Neural cell (in vitro differentiated cells): Measurements from ENCODE around the gene MAML2. TPM values are rescaled to one million over a fixed set of nuclear protein-coding genes. Genes with fewer than 3 reads are reported as not detected.

Source experiments
- H2AFZ ChIP-seq: fragments of 200-600, 300-800 bp; sonication (generic), shearing (Covaris generic); 2 replicates; pipeline ENCODE4 v1.6.0; 2014; ENCODE audit warnings: low read depth, mild to moderate bottlenecking, antibody characterized with exemption, low read length, moderate library complexity
- H3F3A ChIP-seq: fragments of 200-600 bp; shearing (Covaris generic); 2 replicates; pipeline ENCODE4 v1.6.1; 2016; ENCODE audit warnings: mild to moderate bottlenecking, moderate library complexity, mixed read lengths, antibody characterized with exemption, low read length; ENCODE audit not compliant: insufficient read depth, poor library complexity, severe bottlenecking
- H3K27ac ChIP-seq: fragments of 200-600, 300-800 bp; sonication (generic), shearing (Covaris generic); 2 replicates; pipeline ENCODE4 v1.5.1; 2014; ENCODE audit warnings: mild to moderate bottlenecking, low read length, moderate library complexity
- H3K27me3 ChIP-seq: fragments of 300-800, 200-600 bp; sonication (generic), shearing (Covaris generic); 2 replicates; pipeline ENCODE4 v1.6.0; 2014; ENCODE audit warnings: mild to moderate bottlenecking, low read depth, low read length, moderate library complexity; ENCODE audit not compliant: insufficient read depth
- H3K36me3 ChIP-seq: fragments of 300-800, 200-600 bp; sonication (generic), shearing (Covaris generic); 2 replicates; pipeline ENCODE4 v1.5.1; 2014; ENCODE audit warnings: mild to moderate bottlenecking, antibody characterized with exemption, low read length, moderate library complexity; ENCODE audit not compliant: insufficient read depth
- H3K4me2 ChIP-seq: fragments of 300-800, 200-600 bp; sonication (generic), shearing (Covaris generic); 2 replicates; pipeline ENCODE4 v1.6.0; 2014; ENCODE audit warnings: mild to moderate bottlenecking, low read length
- H3K4me3 ChIP-seq: fragments of 300-800, 200-600 bp; sonication (generic), shearing (Covaris generic); 2 replicates; pipeline ENCODE4 v1.5.1; 2014; ENCODE audit warnings: mild to moderate bottlenecking, low read length, moderate library complexity
- H3K79me2 ChIP-seq: fragments of 200-600 bp; shearing (Covaris generic); replicated peaks from 2 replicates; pipeline ENCODE4 v1.6.0; 2014; ENCODE audit warnings: mild to moderate bottlenecking, low read length, moderate library complexity; ENCODE audit not compliant: insufficient read depth
- H3K9ac ChIP-seq: fragments of 300-800, 200-600 bp; sonication (generic), shearing (Covaris generic); 2 replicates; pipeline ENCODE4 v1.6.1; 2016; ENCODE audit warnings: mild to moderate bottlenecking, low read length, mixed read lengths
- H3K9me2 ChIP-seq: fragments of 200-600 bp; shearing (Covaris generic); 2 replicates; pipeline ENCODE4 v1.6.1; 2016; ENCODE audit warnings: mild to moderate bottlenecking, low read length, mixed read lengths; ENCODE audit not compliant: insufficient read depth
- H3K9me3 ChIP-seq: fragments of 200-600, 300-800 bp; sonication (generic), shearing (Covaris generic); 2 replicates; pipeline ENCODE4 v1.6.1; 2016; ENCODE audit warnings: mild to moderate bottlenecking, mixed run types, low read length, moderate library complexity, mixed read lengths
- H4K20me1 ChIP-seq: fragments of 200-600 bp; shearing (Covaris generic); 2 replicates; pipeline ENCODE4 v1.6.1; 2016; ENCODE audit warnings: mild to moderate bottlenecking, mixed run types; ENCODE audit not compliant: insufficient read depth
- CTCF ChIP-seq: fragments of 450-650 bp; IDR thresholded peaks from 2 replicates; pipeline ENCODE4 v1.5.1; 2014; ENCODE audit warnings: antibody characterized with exemption, mild to moderate bottlenecking, moderate library complexity; ENCODE audit not compliant: poor library complexity, severe bottlenecking
- EP300 ChIP-seq: fragments of 450-650 bp; conservative IDR thresholded peaks from 2 replicates; pipeline ENCODE4 v1.6.1; 2014; ENCODE audit warnings: antibody characterized with exemption, mild to moderate bottlenecking, moderate library complexity; ENCODE audit not compliant: poor library complexity, severe bottlenecking
- EZH2 ChIP-seq: fragments of 200-600, 300-800 bp; shearing (Covaris generic), sonication (generic); IDR thresholded peaks from 2 replicates; pipeline ENCODE4 v1.6.1; 2014; ENCODE audit warnings: antibody characterized with exemption, low read length, borderline replicate concordance, mild to moderate bottlenecking; ENCODE audit not compliant: insufficient read depth, poor library complexity, severe bottlenecking
- MXI1 ChIP-seq: fragments of 450-650 bp; conservative IDR thresholded peaks from 2 replicates; pipeline ENCODE4 v1.6.1; 2014; ENCODE audit warnings: antibody characterized with exemption, mild to moderate bottlenecking; ENCODE audit not compliant: poor library complexity, severe bottlenecking
- POLR2AphosphoS5 ChIP-seq: IDR thresholded peaks from 2 replicates; pipeline ENCODE4 v1.6.1; 2012
- RAD21 ChIP-seq: fragments of 450-650 bp; conservative IDR thresholded peaks from 2 replicates; pipeline ENCODE4 v1.6.1; 2014; ENCODE audit warnings: antibody characterized with exemption, mild to moderate bottlenecking, moderate library complexity
- REST ChIP-seq: IDR thresholded peaks from 2 replicates; pipeline ENCODE4 v1.6.1; 2012; ENCODE audit warnings: borderline replicate concordance
- SMC3 ChIP-seq: fragments of 450-650 bp; conservative IDR thresholded peaks from 2 replicates; pipeline ENCODE4 v1.6.1; 2014; ENCODE audit warnings: antibody characterized with exemption, mild to moderate bottlenecking, moderate library complexity; ENCODE audit not compliant: poor library complexity
- TAF1 ChIP-seq: IDR thresholded peaks from 2 replicates; pipeline ENCODE4 v1.6.1; 2012; ENCODE audit warnings: low read depth
- polyA plus RNA-seq: library from polyadenylated mRNA; depleted of rRNA; stranded (reverse); fragments of >200 nt; gene quantifications from 2 replicates; pipeline ENCODE4 v1.2.3, GENCODE V29; 2014

Gene MAML2
- polyA plus RNA-seq, 1 donor from 2014 or later: 3.6 TPM

DNA sequence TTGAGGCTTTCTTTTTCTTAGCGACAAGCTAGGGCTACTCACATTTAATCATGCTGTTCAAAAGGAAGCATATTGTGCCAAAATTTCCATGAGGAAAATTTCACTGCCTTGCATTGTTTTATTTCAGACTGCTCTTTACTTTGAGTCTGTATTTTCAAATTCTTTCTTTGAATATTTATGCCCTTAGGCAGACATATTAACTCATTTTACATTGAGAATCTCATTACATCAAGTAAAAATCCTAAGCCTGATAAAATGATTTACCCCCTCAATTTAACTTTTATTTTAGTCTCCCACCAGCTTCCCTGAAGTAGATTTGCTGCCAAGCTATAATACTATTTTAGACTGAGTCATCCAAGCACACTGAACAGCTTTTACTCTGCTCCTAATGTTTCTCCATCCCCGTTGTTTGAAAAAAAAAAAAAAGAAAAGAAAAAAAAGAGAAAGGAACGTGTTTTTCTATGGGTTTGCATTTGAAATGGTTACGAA is 229.8 kb downstream of the MAML2 start:
- H3K4me2 ChIP-seq: no peak overlapping the region

DNA sequence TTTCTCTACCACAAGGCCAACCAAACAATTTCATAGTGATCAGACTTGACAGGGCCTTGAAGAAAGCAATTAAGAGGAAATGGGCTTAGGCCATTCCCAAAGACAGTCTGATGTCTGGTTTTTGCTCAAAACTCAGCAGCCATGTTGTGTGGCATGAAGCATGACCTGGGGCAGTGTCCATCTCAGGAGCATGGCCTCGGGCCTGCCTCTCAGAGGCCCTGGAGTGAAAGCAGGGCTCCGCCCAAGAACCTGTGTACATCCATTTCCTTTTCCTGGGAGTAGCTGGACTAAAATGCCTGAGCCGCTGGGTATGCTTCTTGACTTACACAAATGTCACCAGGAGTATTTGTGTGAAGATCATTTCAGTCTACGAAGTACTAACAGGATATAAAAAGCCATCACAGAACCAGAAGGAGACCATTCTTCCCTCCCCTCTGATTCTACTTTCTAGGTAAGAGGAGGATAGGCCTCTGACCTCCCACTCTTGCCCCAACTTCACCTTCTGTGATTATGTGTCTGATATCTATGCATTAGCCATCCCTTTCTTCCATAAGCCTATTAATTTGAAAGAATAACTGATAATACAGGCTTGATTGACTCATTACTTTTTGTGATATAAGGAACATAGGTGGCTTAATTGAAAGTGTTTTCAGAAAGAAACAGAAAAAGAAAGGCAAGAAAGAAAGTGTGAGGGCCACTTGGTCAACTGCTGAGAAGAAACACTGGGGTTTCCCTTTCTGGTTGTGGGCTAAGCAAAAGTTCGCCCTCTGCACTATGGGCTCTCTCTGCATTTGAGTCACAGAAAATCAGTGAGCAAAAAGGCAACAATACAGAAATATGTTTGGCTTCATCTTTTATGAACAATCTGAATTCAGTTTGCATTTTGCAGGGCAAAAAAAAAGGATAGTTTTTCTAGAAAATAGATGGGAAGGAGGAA is 230.5 kb downstream of the MAML2 start:
- no peaks in the 10 kb centered on the region for H3K36me3 ChIP-seq
- no peaks in the 10 kb centered on the region for H3K9me2 ChIP-seq
- H3F3A ChIP-seq: peaks cover 3% of the 10 kb centered on the region
- H3K27ac ChIP-seq: no peak overlapping the region
- no peak for TF ChIP-seq EP300
- no peak for TF ChIP-seq EZH2
- TF ChIP-seq CTCF: no peak
- no peak for TF ChIP-seq TAF1
- TF ChIP-seq RAD21: no peak
- no peak for TF ChIP-seq REST
- TF ChIP-seq POLR2AphosphoS5: no peak
- no peak for TF ChIP-seq SMC3
- TF ChIP-seq MXI1: no peak
- H3K9ac ChIP-seq: no peak overlapping the region
- no peak overlapping the region for H2AFZ ChIP-seq
- H3K79me2 ChIP-seq: no peaks in the 10 kb centered on the region
- no peaks in the 10 kb centered on the region for H4K20me1 ChIP-seq
- no peak overlapping the region for H3K4me3 ChIP-seq
- no peaks in the 10 kb centered on the region for H3K9me3 ChIP-seq
- H3K27me3 ChIP-seq: no peaks in the 10 kb centered on the region
- H3K4me2 ChIP-seq: no peak overlapping the region

More for the DNA sequence above, 229.8 kb downstream of the MAML2 start:
- no peaks in the 10 kb centered on the region for H3K9me3 ChIP-seq
- TF ChIP-seq EZH2 (no peak), POLR2AphosphoS5 (no peak), MXI1 (no peak)
- H3K9ac ChIP-seq: no peak overlapping the region
- H3K9me2 ChIP-seq: no peaks in the 10 kb centered on the region
- H2AFZ ChIP-seq: no peak overlapping the region
- H3F3A ChIP-seq: peaks cover 3% of the 10 kb centered on the region
- H4K20me1 ChIP-seq: no peaks in the 10 kb centered on the region
- H3K36me3 ChIP-seq: no peaks in the 10 kb centered on the region
- no peak overlapping the region for H3K27ac ChIP-seq
- no peaks in the 10 kb centered on the region for H3K79me2 ChIP-seq
- H3K4me3 ChIP-seq: no peak overlapping the region
- no peaks in the 10 kb centered on the region for H3K27me3 ChIP-seq
